Stimulated activated CD4-positive, alpha-beta T cell treated with anti-CD3 and anti-CD28 coated beads, Interleukin-2, amount 100 ng/mL, for 48 hours (primary cell): Measurements from ENCODE around the gene PDE5A.
A peak's percentile ranks its signal among the peaks of the same experiment; 100 is the strongest.
"Not testable (repeated sequence)": the region's sequence is repeated elsewhere in the genome, so short reads cannot be mapped to it uniquely, and the experiment has no call there.

ENCODE experiments used
- DNase-seq, 2 donors: peaks; one replicate each; pipeline ENCODE4 v3.0.0-alpha.2; 2020

PDE5A gene

GRCh38 chr4:119628281-119629141 lies at the start of gene PDE5A:
PDE5A (minus strand) TSS chr4:119628804; CDS start chr4:119628671, 133 bp downstream.
- peak; percentile 71 to 74 for DNase-seq

GRCh38 chr4:119676101-119676500 lies 47.5 kb upstream of the PDE5A start:
- DNase-seq: no peak

GRCh38 chr4:119675391-119675790 lies 46.8 kb upstream of the PDE5A start:
- no peak for DNase-seq

GRCh38 chr4:119672938-119673337 lies 44.3 kb upstream of the PDE5A start:
- DNase-seq: no peak

GRCh38 chr4:119672086-119672485 lies 43.5 kb upstream of the PDE5A start:
- no peak for DNase-seq

- no peak for DNase-seq
Observed at GRCh38 chr4:119671205-119671604, 42.6 kb upstream of the PDE5A start.

GRCh38 chr4:119667802-119668201 lies 39.2 kb upstream of the PDE5A start:
- no peak for DNase-seq

GRCh38 chr4:119666653-119667091 lies 38.1 kb upstream of the PDE5A start:
- no peak for DNase-seq

- no peak for DNase-seq
Observed at GRCh38 chr4:119665752-119666151, 37.1 kb upstream of the PDE5A start.

GRCh38 chr4:119664168-119664907 lies 35.7 kb upstream of the PDE5A start:
- DNase-seq: no peak

GRCh38 chr4:119663160-119663788 lies 34.7 kb upstream of the PDE5A start:
- no peak for DNase-seq

GRCh38 chr4:119662612-119663011 lies 34.0 kb upstream of the PDE5A start:
- not testable (repeated sequence) for DNase-seq

GRCh38 chr4:119661231-119661630 lies 32.6 kb upstream of the PDE5A start:
- no peak for DNase-seq

- DNase-seq: no peak
Observed at GRCh38 chr4:119659576-119659975, 31.0 kb upstream of the PDE5A start.

- no peak for DNase-seq
Observed at GRCh38 chr4:119657111-119657611, 28.6 kb upstream of the PDE5A start.

GRCh38 chr4:119656342-119656741 lies 27.7 kb upstream of the PDE5A start:
- DNase-seq: no peak

GRCh38 chr4:119655111-119655837 lies 26.7 kb upstream of the PDE5A start:
- no peak for DNase-seq

- no peak for DNase-seq
Observed at GRCh38 chr4:119653990-119654389, 25.4 kb upstream of the PDE5A start.

- no peak for DNase-seq
Observed at GRCh38 chr4:119652998-119653397, 24.4 kb upstream of the PDE5A start.

- DNase-seq: no peak
Observed at GRCh38 chr4:119648398-119648797, 19.8 kb upstream of the PDE5A start.

GRCh38 chr4:119647558-119647957 lies 19.0 kb upstream of the PDE5A start:
- no peak for DNase-seq

GRCh38 chr4:119646347-119647071 lies 17.9 kb upstream of the PDE5A start:
- DNase-seq: no peak
